Fibroblast of lung (primary cell): Measurements from ENCODE around the gene CA12.

ENCODE experiments used
- EZH2 ChIP-seq: IDR thresholded peaks from 2 replicates; pipeline ENCODE4 v1.5.1; 2012; ENCODE audit warnings: low read length, control low read depth, mild to moderate bottlenecking; ENCODE audit errors: missing control alignments
- TF ChIP-seq, protein P1 (sequence below), 2 donors: IDR thresholded peaks in 1 of 2; conservative IDR thresholded peaks in 1 of 2; 1 replicate in 1 of 2; 2 replicates in 1 of 2; pipeline ENCODE4 v1.5.1; 2011 to 2012; ENCODE audit warnings: low read length in 2 of 2, control low read depth in 1 of 2, inconsistent platforms in 1 of 2, low read depth in 1 of 2, mild to moderate bottlenecking in 1 of 2

DNA sequence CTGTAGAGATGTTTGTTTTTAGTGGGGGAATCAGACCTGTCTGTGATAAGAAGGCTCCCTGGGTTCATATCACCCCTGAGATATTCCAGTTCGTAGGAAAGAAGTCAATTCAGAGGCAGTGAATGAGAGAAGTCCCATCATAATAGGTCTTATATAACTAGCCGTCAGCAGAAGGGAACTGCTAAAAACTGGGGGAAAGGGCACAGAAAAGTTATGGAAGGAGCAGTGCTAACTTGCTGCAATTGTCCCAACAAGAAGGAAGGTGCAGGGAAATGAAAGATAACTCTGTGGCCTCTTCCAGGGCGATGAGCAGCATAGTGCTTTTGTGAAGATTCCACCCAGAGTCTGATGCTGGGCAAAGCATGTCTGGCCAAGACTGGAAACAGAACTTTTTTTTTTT is 9.0 kb upstream of the CA12 start:
- TF ChIP-seq, protein P1, sequence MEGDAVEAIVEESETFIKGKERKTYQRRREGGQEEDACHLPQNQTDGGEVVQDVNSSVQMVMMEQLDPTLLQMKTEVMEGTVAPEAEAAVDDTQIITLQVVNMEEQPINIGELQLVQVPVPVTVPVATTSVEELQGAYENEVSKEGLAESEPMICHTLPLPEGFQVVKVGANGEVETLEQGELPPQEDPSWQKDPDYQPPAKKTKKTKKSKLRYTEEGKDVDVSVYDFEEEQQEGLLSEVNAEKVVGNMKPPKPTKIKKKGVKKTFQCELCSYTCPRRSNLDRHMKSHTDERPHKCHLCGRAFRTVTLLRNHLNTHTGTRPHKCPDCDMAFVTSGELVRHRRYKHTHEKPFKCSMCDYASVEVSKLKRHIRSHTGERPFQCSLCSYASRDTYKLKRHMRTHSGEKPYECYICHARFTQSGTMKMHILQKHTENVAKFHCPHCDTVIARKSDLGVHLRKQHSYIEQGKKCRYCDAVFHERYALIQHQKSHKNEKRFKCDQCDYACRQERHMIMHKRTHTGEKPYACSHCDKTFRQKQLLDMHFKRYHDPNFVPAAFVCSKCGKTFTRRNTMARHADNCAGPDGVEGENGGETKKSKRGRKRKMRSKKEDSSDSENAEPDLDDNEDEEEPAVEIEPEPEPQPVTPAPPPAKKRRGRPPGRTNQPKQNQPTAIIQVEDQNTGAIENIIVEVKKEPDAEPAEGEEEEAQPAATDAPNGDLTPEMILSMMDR (conservative IDR thresholded peaks at IDR 0.05 in 1 of 2, IDR thresholded peaks at IDR 0.05 in 1 of 2; ENCODE audit: low read depth in 1 of 2, low read length in 2 of 2), result no peak
- no peak for TF ChIP-seq EZH2
